Loucy (cell line): ENCODE data around the gene WNK3.
"Not testable (repeated sequence)": the region's sequence is repeated elsewhere in the genome, so short reads cannot be mapped to it uniquely, and the experiment has no call there.

Source experiments
- H2AFZ ChIP-seq: fragments of 200-600 bp; sonication (generic); 2 replicates; pipeline ENCODE4 v1.6.0; 2016; ENCODE audit warnings: antibody characterized with exemption, mild to moderate bottlenecking, low read length, moderate library complexity
- H3F3A ChIP-seq: fragments of 200-600 bp; 2 replicates; pipeline ENCODE4 v1.6.0; 2016; ENCODE audit warnings: antibody characterized with exemption, low read depth, mild to moderate bottlenecking
- H3K27me3 ChIP-seq: fragments of 200-600 bp; sonication (generic); 2 replicates; pipeline ENCODE4 v1.6.1; 2014; ENCODE audit warnings: low read length, mild to moderate bottlenecking; ENCODE audit not compliant: insufficient read depth, poor library complexity, severe bottlenecking
- H3K36me3 ChIP-seq: fragments of 200-600 bp; sonication (generic); 2 replicates; pipeline ENCODE4 v1.6.1; 2016; ENCODE audit warnings: low read length; ENCODE audit not compliant: insufficient read depth
- H3K4me1 ChIP-seq: fragments of 200-600 bp; sonication (generic); 2 replicates; pipeline ENCODE4 v1.5.1; 2014; ENCODE audit warnings: low read length, mild to moderate bottlenecking; ENCODE audit not compliant: insufficient read depth, poor library complexity, severe bottlenecking
- H3K4me2 ChIP-seq: fragments of 200-600 bp; sonication (generic); 2 replicates; pipeline ENCODE4 v1.6.0; 2014; ENCODE audit warnings: antibody characterized with exemption, low read length, low read depth, mild to moderate bottlenecking; ENCODE audit not compliant: poor library complexity, severe bottlenecking
- H3K4me3 ChIP-seq: fragments of 200-600 bp; sonication (generic); 2 replicates; pipeline ENCODE4 v1.5.1; 2014; ENCODE audit warnings: low read length, mild to moderate bottlenecking, mixed read lengths; ENCODE audit not compliant: poor library complexity, severe bottlenecking
- H3K79me2 ChIP-seq: fragments of 200-600 bp; sonication (generic); 2 replicates; pipeline ENCODE4 v1.6.1; 2014; ENCODE audit warnings: low read length; ENCODE audit not compliant: insufficient read depth
- H3K9ac ChIP-seq: fragments of 200-600 bp; sonication (generic); 2 replicates; pipeline ENCODE4 v1.6.0; 2014; ENCODE audit warnings: mild to moderate bottlenecking, low read depth, low read length, moderate library complexity; ENCODE audit not compliant: poor library complexity, severe bottlenecking
- H3K9me2 ChIP-seq: fragments of 200-600 bp; sonication (generic); replicated peaks from 2 replicates; pipeline ENCODE4 v1.6.1; 2016; ENCODE audit warnings: low read depth, low read length, mixed read lengths
- H3K9me3 ChIP-seq: fragments of 200-600 bp; sonication (generic); 2 replicates; pipeline ENCODE4 v1.6.1; 2014; ENCODE audit warnings: mild to moderate bottlenecking, antibody characterized with exemption, low read length, low read depth; ENCODE audit not compliant: insufficient read depth
- H4K20me1 ChIP-seq: fragments of 200-600 bp; sonication (generic); 2 replicates; pipeline ENCODE4 v1.6.0; 2014; ENCODE audit warnings: antibody characterized with exemption, low read length, mild to moderate bottlenecking; ENCODE audit not compliant: insufficient read depth, poor library complexity, severe bottlenecking
- EZH2phosphoT487 ChIP-seq: fragments of 200-600 bp; IDR thresholded peaks from 2 replicates; pipeline ENCODE4 v1.6.1; 2018; ENCODE audit warnings: antibody characterized with exemption, mild to moderate bottlenecking, moderate library complexity, borderline replicate concordance
- TF ChIP-seq, protein P1 (sequence below): fragments of 200-600 bp; sonication (generic); conservative IDR thresholded peaks from 2 replicates; pipeline ENCODE4 v1.5.1; 2014; ENCODE audit warnings: mild to moderate bottlenecking, antibody characterized with exemption, low read length

Gene WNK3

DNA sequence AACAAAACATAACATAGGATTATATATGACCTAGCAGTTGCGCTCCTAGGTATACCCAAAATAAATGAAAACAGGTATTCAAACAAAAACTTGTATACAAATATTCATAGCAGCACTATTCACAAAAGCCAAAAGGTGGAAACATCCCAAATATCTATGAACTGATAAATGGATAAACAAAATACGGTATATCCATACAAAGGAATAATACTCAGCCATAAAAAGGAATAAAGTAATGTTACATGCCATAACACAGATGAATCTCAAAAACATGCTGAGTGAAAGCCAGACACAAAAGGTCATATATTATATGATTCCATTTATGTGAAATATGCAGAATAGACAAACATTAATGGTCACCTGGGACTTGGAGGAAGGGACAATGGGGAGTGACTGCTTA, 5.2 kb downstream of the WNK3 start:
- H3K9me3 ChIP-seq: no peaks in the 10 kb centered on the region

DNA sequence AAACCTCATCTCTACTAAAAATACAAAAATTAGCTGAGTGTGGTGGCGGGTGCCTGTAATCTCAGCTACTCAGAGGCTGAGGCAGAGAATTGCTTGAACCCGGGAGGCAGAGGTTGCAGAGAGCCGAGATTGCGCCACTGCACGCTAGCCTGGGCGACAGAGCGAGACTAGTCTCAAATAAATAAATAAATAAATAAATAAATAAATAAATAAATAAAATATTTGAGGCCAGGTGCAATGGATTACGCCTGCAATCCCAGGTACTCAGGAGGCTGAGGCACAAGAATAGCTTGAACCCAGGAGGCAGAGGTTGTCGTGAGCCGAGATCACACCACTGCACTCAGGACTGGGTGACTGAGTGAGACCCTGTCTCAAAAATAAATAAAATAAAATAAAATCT, 20.5 kb downstream of the WNK3 start:
- not testable (repeated sequence) for H3F3A ChIP-seq, H2AFZ ChIP-seq, H3K4me2 ChIP-seq, H3K27me3 ChIP-seq, H3K36me3 ChIP-seq, H3K9ac ChIP-seq, H4K20me1 ChIP-seq, H3K4me3 ChIP-seq, H3K9me2 ChIP-seq, H3K9me3 ChIP-seq, H3K4me1 ChIP-seq, H3K79me2 ChIP-seq

More for the DNA sequence above, 5.2 kb downstream of the WNK3 start:
- Histone ChIP-seq H3K4me2 (no peak overlapping the region), H3F3A (no peaks in the 10 kb centered on the region), H4K20me1 (no peaks in the 10 kb centered on the region), H3K4me3 (no peak overlapping the region), H2AFZ (no peak overlapping the region), H3K36me3 (no peaks in the 10 kb centered on the region), H3K79me2 (no peaks in the 10 kb centered on the region), H3K9ac (no peak overlapping the region), H3K9me2 (no peaks in the 10 kb centered on the region), H3K27me3 (no peaks in the 10 kb centered on the region), H3K4me1 (no peaks in the 10 kb centered on the region)
- no peak for TF ChIP-seq EZH2phosphoT487
- TF ChIP-seq, protein P1, sequence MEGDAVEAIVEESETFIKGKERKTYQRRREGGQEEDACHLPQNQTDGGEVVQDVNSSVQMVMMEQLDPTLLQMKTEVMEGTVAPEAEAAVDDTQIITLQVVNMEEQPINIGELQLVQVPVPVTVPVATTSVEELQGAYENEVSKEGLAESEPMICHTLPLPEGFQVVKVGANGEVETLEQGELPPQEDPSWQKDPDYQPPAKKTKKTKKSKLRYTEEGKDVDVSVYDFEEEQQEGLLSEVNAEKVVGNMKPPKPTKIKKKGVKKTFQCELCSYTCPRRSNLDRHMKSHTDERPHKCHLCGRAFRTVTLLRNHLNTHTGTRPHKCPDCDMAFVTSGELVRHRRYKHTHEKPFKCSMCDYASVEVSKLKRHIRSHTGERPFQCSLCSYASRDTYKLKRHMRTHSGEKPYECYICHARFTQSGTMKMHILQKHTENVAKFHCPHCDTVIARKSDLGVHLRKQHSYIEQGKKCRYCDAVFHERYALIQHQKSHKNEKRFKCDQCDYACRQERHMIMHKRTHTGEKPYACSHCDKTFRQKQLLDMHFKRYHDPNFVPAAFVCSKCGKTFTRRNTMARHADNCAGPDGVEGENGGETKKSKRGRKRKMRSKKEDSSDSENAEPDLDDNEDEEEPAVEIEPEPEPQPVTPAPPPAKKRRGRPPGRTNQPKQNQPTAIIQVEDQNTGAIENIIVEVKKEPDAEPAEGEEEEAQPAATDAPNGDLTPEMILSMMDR: no peak

DNA sequence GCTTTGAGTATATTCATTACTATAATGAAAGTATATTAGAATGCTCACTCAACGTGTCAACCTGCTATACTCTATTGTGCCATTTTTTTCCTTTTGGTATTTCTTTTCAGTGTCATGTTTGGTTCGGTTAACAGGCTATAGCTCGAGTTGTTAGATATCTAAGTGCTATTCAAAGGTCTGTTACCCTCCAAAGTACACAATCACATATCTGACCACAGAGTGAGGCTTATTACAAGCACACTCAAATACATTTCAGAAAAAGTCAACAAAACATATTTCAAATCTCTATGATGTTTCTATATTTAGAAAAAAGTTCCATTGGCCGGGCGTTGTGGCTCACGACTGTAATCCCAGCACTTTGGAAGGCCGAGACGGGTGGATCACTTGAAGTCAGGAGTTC, 32.8 kb downstream of the WNK3 start:
- H3K4me3 ChIP-seq: no peak overlapping the region
- no peaks in the 10 kb centered on the region for H3K4me1 ChIP-seq
- H3K79me2 ChIP-seq: no peaks in the 10 kb centered on the region
- no peaks in the 10 kb centered on the region for H3K9me3 ChIP-seq
- H3K9me2 ChIP-seq: no peaks in the 10 kb centered on the region
- no peaks in the 10 kb centered on the region for H3K27me3 ChIP-seq
- TF ChIP-seq, protein P1: no peak
- TF ChIP-seq EZH2phosphoT487: no peak
- H3K36me3 ChIP-seq: no peaks in the 10 kb centered on the region
- no peaks in the 10 kb centered on the region for H3F3A ChIP-seq
- H3K9ac ChIP-seq: no peak overlapping the region
- H3K4me2 ChIP-seq: no peak overlapping the region
- H4K20me1 ChIP-seq: no peaks in the 10 kb centered on the region
- no peak overlapping the region for H2AFZ ChIP-seq

DNA sequence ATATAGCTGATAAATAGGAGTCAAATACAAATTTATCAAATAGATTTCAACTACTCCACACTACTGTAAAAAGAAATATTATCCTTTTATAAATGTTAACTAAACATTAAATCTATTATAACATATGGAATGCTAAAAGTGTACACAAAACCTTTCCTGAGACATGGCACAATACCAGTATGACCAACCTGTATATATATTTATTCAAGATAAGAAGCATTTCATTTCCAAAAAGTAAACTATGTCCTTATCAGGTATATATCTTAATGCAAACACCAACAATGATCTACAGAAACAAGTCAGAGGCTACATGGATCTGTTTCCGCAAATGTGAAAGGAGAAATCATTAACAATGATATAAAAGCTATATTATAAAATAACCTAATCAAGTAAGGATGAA, 37.8 kb downstream of the WNK3 start:
- Histone ChIP-seq H3K4me2 (no peak overlapping the region), H3K9ac (no peak overlapping the region), H3K36me3 (no peaks in the 10 kb centered on the region), H4K20me1 (no peaks in the 10 kb centered on the region), H3K79me2 (no peaks in the 10 kb centered on the region), H2AFZ (no peak overlapping the region), H3K4me3 (no peak overlapping the region), H3K4me1 (no peaks in the 10 kb centered on the region), H3F3A (no peaks in the 10 kb centered on the region), H3K27me3 (no peaks in the 10 kb centered on the region), H3K9me3 (no peaks in the 10 kb centered on the region), H3K9me2 (no peaks in the 10 kb centered on the region)
- TF ChIP-seq EZH2phosphoT487: no peak
- TF ChIP-seq, protein P1: no peak
